Activated CD4-positive, alpha-beta T cell treated with anti-CD3 and anti-CD28 coated beads, Interleukin-2, amount 50 U/mL, for 1 hour (primary cell): Measurements from ENCODE around the gene CASP3.
A peak's percentile ranks its signal among the peaks of the same experiment; 100 is the strongest.
"Not testable (repeated sequence)": the region's sequence is repeated elsewhere in the genome, so short reads cannot be mapped to it uniquely, and the experiment has no call there.

Experiments
- DNase-seq: peaks from one replicate; pipeline ENCODE4 v3.0.0-alpha.2; 2020

The CASP3 gene

DNA sequence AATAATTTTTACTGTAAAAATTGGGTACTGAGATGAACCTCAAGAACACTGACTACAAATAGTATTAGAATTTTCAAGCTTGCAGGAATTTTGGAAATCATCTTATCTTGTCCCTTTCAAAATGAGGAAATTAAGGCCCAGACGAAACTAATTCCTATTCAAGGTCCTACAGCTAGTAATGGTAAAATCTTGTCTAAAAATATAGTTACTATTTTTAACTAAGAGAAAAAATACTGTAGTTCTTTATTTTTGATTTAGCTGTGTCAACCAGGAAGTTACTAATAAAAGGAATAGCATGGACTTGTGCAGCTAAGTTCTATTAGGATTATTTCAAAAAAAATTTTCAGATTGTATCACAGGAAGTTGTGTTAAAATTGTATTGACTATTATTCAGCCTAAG is 13.0 kb upstream of the CASP3 start:
- no peak for DNase-seq

DNA sequence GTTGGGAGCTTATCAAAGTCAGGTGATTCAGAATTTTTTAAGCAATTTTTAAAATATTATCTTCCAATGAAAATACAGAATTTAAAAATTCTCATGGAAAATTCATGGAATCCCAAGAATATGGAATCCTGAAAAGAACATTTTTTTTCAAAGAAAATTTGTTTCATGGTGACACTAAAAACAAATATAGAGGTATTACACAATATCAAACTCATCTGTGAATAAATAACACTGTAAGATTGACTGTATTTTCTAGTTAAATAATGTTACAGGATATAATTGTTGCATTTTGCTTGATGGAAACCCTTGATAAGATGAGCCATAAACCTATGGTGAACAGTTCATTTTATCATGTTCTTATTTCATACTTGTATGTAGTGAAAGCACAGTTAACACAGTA is 11.7 kb upstream of the CASP3 start:
- DNase-seq, result no peak

DNA sequence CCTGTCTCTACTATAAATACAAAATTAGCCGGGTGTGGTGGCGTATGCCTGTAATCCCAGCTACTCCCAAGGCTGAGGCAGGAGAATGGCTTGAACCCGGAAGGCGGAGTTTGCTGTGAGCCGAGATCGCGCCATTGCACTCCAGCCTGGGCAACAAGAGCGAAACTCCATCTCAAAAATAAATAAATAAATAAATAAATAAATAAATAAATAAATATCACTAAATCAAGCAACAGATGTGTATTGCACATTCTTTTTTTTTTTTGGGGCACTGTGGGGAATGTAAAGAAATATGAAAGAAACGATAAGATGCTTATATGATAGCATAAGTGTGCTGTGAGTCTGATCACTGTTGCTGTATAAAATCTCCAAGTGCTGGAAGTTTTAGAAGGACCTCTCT is 8.6 kb upstream of the CASP3 start:
- not testable (repeated sequence) for DNase-seq

DNA sequence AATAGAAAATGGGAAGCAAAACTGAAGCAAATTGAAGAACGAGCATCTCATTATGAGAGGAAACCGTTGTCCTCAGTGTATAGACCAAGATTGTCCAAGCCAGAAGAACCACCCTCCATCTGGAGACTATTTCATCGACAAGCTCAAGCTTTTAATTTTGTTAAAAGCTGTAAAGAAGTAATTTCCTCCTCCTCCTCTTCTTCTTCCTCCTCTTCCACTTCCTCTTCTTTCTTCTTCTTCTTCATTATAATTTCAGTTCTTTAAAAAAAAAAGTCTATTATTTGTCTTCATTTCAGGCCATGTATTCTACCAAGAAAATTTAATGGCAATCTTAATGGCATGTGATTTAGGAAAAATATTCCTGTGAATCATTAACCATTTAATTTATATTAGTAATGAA is 7.9 kb upstream of the CASP3 start:
- DNase-seq, result no peak

DNA sequence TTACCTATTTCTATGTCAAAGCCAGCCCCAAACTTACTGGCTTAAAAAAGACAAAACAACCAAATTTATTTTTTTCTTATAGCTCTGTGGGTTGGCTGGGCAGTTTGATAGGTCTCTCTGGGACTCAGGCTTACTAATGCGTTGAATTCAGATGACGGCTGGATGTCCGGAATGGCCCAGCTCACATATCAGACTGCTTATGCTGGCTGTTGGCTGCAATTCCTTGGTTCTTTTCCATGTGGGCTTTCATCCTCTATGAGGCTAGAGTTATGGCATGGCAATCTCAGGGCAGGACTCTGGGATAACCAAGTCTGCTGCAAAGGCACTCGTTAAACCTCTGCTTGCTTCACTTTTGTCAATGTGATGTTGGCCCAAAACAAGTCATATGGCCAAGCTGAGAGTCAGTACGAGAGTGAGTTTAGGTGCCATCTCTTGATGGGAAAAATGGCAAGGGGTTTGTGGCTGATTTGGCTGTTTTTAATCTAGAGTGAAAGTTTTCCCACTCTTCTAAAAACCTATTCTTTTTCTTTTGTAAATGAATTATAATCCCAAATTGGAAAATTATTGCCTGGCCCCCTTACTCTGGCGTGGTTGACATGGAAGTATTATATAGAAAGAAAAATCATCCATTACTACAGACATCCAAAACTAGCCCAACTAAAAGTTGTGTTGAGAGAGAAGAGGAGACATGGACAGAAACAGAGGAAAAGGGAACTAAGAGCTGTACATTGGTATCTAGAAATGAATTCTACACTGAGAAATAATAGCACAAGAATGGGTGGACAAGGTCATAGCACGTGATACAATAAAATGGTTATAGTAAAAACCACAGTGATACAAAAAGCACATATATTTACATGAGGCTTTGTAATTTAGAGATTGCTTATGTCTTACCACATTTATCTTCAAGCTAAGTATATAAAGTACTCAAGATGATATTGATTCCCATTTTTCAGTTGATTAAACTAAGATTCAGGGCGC is 6.9 kb upstream of the CASP3 start:
- no peak for DNase-seq

DNA sequence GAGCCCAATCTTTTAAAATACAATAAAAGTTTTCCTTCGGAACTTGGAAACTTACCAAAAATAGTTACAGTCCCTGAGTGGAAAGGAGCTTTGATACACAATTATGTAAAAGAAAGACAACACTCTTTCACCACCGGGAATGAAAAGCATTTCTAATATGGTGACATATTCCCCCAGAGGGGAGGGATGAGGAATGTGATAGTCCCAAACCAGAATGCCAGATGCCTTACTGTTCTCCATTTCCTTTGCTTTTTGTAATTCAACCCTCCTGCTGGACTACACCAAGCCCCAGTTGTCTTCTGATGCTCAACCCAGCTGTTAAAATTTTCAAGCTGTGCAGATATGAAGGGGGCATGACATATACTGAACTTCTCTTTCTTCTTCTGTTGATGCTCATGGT is 4.4 kb upstream of the CASP3 start:
- no peak for DNase-seq

DNA sequence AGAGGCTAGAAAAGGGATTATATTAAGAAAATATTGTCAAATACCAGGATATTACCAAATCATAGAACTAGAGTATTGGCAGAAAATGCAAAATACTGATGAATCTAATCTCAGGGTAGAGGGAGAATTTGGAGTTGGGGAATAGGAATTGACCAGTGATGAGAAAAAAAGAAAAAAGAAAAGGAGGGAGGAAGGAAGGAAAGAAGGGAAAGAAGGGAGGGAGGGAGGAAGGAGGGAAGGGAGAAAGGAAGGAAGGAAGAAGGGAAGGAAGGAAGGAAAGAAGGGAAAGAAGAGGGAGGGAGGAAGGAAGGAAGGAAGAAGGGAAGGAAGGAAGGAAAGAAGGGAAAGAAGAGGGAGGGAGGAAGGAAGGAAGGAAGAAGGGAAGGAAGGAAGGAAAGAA is 3.4 kb upstream of the CASP3 start:
- DNase-seq, result not testable (repeated sequence)

DNA sequence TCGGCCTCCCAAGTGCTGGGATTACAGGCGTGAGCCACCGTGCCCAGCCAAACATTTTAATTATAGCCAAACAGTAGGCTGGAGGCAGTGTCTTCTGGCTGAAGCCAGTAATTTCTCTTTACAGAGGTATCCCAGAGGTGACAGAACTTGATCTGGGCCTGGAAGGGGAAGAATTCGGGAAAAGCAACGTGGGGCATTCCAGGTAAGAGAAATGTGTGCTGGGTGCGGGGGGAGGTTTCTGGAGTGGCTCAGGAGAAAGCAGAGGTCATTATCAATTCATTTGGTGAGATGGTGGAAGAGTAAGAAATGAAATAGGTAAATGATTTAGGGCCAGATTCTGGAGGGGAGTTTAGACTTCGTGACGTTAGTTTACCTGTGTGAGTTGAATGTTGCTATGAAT is 2.7 kb upstream of the CASP3 start:
- DNase-seq, result no peak

DNA sequence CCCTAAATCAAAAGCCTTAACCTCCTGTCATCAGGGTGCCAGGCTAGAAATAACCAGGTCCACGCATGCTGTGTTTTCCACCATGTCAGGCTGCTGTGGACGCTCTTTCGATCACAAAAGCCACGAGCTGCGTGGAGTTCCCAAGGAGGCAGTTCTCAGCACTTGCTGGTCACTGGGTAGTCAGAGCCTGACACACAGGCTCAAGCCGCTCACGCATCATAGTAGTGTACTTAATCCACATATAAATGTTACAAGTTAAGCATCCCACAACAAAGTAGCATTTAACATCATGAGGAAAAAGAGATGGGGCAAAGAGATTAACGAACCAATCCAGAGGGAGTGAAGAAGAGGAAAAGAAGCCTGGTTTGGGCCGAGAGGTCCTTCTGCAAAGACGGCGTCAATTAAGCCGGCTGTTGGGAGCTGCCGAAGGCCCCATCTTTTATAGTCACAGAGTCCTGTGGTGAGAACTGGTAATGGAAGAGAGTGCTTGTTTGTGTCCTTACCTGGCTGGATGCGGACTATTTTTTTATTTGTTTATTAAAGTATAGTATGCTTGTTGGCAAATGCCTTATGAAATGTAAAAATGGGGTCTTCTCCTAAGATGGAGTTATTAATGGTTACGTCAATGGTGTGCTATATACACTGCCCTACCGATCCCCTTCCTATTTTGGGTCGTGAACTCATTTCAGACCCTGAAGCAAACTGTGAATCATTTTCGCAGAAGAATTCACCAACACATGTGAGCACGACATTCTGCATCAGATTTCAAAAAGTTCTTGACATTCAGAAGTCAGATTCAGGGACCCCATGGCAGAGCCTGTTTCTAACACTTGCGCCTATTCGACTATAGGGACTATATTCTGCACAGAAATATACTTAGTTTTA is 966 bp upstream of the CASP3 start:
- peak; percentile 12 for DNase-seq

DNA sequence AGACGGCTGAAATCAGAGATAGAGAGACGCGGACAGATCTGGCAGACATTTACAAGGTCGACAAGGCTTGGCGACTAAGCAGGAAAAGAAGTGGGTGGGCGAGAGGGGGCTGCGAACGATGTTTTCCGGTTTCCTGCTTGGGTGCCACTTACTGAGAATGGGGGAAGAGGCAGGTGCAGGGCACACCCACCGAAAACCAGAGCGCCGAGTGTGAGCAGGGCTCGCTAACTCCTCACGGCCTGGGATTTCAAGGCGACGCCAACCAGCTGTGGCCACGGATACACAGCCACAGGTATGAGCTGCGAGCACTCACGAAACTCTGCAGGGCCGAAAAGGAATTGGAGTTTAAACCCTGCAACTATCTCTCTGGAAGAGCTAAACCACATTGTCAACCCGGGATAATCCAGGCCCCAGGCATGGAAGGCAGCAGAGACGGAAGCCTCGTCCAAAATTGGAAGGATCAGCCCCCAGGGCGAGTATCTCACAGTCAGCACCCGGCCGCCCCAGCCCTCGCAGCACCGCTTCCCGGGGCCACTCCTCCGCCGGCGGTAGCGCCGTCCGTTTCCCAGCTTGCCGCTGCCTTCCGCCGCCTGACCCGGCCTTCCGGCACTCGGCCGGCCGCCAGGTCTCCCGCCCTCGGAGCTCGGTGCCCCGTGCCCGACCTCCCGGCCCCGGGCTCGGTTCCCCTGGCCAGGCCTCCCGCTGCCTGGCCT is 778 bp downstream of the CASP3 start:
- DNase-seq, result peak; percentile 32

DNA sequence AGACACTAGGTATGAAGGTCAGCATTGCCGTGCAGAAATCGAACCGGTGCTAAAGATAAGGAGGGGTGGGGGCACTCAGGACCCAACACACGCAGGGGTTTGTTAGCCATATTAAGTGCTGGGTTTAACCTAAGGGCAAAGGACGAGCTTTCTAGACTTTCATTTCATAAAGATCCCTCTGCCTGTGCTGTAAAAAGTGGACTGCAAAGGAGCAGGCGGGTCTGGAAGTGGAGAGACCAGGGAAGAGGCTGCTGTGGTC is 1.3 kb downstream of the CASP3 start:
- DNase-seq, result no peak

DNA sequence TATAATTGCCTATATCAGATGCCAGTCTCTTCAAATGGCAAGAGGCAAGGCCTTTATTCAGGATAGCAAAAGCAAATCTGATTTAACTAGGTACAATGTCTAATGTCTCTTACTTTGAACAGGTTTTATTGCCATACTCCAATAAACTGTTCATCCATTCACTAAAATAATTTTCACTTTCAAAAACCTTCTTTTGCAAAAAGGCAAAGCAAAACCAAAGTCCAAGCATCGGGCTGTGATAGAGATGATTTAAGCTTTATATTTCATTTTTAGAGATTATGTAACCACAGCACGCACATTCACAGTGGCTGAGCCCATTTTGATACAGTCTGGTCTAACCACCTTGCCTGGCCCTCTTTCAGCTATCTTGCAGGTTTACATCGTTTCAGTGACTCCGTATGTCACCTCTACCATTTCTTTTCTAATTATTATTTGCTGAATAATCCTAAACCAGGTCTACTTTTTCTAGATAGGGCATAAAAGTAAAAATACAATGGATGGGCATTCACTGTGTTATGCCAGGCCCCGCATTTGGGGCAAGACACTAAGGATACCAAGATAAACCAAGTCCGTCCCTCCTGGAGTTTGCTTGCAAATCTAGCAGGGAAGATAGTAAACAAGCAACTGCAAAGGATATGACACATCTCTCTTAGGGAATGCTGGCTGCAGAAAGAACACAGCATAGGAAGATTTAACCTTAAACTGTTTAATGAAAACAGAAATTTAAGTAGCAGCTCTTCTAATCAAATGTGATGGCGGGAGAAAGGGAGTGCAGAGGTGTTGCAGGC is 1.8 kb downstream of the CASP3 start:
- no peak for DNase-seq

DNA sequence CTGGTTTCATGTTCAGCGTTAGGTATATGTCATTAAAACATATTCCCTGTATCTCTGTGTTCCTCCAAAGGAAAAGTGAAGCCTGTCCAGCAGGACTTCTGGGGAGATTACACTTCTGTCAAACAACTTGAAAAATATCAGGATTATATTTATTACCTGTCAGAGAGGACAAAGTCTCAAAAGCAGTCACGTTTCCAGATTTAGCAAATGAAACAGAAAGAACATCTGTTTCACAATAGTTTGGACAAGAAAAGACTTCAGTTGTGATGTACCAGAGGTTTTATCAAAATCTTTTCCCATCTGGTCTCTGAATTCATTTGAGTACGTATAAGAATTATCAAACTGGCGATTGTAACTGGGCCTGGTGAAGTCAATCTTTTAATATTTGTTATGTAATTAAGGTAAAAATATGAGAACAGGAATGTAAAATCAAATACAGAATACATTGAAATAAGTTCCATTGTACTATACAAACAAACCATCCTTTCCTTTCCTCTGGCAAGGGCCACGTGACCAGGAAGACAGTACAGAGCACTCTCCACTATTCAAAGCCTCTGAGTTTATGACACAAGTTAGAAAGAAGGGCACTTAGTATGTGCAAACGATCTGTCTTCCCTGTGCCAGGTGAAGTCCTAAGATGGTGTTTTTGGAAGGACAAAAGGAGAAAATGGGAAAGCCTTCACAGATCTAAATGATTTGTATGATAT is 3.2 kb downstream of the CASP3 start:
- no peak for DNase-seq

DNA sequence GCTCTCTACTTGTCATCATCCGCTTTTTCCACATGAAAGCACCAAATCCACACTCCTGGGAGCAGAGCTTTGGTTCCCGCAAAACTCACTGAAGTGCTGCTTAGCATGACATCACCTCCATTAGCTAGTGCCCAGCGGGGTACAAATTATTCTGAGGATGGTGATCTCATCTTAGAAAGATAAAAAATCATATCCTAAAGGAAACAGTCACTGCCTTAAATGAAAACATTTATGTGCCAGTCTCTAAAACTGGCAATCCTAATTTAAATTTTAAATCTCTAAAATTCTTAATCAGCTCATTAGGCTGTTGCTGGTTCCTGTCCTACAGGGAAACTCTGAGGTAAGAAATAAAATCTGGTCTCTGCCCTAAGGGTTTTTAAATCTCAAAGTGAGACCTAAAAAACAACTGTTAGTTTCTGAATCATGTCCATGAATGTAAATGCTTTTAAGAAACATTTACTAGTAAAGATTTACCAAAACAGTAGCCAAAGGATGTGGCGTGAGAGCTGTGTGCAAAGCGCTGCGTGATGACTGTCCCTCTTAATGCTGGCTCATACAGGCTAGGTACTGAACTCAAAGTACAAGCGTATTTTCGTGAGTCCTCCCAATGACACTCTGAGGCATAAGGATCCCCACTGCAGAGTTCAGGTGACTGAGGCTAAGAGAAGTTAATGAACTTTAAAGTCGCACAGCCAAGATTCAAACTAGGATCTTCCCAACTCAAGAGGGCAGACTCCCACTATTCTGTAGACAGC is 4.5 kb downstream of the CASP3 start:
- no peak for DNase-seq

DNA sequence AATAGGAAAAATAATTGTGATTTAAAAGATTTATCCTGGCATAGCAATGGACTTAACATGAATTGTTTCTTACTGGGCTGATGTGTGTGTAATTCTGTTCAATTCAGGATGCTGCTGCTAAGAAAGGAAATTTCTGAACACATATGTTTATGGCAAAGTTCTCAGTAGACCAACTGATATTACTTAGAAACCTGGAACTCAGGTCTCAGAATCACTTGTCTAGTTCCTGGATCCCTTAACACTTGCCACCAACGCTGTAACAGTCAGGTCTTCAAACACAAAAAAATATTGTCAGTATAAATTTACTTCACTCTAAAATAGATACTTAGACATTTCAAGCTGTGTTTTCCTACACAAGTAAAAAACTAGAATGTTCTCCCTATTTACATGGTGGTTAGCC is 5.5 kb downstream of the CASP3 start:
- DNase-seq, result no peak

DNA sequence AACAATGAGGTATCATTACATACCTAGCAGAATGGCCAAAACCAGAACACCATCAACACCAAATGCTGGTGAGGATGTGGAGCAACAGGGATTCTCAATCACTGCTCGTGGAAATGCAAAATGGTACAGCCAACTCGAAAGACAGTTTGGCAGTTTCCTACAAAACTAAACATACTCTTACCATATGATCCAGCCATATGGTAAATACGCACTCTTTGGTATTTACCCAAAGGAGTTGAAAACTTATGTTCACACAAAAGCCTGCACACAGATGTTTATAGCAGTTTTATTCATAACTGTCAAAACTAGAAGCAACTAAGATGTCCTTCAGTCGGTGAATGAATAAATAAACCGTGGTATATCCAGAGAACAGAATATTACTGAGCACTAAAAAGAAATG is 7.8 kb downstream of the CASP3 start:
- DNase-seq, result no peak

DNA sequence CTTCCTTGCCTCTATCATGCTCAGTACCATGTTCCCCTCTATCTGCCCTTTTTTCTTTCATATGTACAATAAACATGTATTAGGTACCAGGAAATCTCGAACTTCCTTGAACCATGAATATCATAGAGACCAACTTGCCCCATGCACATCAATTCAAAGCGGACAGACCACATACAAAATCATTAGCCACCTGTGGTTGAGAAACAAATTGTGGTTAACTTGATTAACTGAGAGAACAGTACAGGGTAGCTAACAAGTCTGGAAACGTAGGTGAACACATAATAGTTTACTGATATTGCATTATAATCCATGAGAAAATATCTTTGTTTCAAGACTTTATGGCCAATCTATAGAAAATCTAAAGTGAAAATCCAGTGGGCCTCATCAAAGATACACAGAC is 8.2 kb downstream of the CASP3 start:
- no peak for DNase-seq

DNA sequence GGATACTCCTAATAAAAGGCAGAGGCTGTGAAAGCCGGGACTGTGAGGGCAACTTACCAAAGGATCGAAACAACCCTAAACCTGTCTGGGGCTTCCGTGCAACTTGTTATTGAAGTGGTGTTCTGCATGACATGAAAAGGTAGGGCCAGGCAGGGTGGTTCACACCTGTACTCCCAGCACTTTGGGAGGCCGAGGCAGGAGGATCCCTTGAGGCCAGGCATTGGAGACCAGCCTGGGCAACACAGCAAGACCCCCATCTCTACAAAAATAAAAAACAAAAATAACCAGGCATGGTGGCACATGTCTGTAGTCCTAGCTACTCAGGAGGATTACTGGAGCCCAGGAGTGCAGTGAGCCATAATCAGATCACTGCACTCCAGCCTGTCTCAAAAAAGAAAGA is 12.3 kb downstream of the CASP3 start:
- DNase-seq, result no peak

DNA sequence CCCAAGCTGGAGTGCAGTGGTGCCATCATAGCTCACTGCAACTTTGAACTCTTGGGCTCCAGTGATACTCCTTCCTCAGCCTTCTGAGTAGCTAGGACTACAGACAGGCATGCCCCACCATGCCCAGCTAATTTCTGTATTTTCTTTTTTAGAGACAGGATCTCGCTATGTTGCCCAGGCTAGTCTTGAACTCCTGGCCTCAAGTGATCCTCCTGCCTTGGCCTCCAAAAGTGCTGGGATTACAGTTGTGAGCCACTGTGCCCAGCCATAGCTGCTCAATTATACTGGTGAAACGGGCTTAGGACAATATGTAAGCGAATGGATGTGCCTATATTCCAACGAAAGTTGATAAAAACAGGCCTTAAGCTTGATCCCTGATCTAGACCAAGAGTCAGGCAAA is 13.1 kb downstream of the CASP3 start:
- DNase-seq, result no peak

DNA sequence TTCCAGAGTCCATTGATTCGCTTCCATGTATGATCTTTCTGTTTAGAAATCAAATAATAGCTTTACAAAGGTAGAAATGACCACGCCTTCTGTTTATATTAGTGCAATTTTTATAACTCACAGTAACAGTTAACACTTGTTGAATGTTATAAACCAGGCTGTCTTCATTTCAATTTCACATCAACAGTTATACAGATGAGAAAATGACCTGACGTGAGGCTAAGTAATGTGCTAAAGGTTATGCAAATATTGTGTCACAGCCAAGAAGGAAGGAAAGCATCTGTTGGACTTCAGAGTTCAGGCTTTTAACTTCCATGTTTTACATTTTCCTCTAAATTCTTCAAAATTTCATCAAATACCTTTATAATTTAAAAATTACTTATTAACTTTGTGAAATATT is 13.9 kb downstream of the CASP3 start:
- no peak for DNase-seq

DNA sequence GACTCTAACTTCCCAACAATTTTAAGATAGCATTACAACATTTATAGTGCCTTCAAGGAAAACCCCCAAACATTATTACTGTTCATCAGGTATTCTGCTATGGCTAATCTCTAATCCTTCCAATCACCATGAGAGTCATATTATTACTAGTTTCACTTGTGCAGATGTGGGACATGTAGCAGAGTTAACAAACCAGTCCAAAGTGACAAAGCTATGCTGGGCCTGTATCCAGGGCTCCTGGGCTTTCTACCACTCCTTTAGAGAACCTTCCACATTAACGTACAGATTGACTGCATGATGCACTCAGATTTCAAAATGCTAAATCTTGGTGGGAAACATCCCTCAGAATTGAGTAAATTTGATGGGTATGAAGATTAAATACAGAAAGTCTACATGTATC is 16.4 kb downstream of the CASP3 start:
- no peak for DNase-seq
